RWPE2 (cell line): ENCODE measurements around the gene MINDY4.

Source experiments
- ATAC-seq: fragments of 200-7000 bp; cut with Tn5 transposase; 3 replicates; pipeline ENCODE4 v1.9.1; 2021; ENCODE audit warnings: low read depth
- DNase-seq: peaks from one replicate; pipeline ENCODE4 v3.0.0-alpha.2; 2020; ENCODE audit warnings: low spot score
- H3K27ac ChIP-seq: fragments of 450-650 bp; 2 replicates; pipeline ENCODE4 v1.5.1; 2017; ENCODE audit warnings: mild to moderate bottlenecking; ENCODE audit not compliant: poor library complexity, severe bottlenecking
- H3K27me3 ChIP-seq: fragments of 250-450 bp; sonication (Bioruptor Pico); 2 replicates; pipeline ENCODE4 v1.5.1; 2021; ENCODE audit warnings: mild to moderate bottlenecking, moderate library complexity; ENCODE audit not compliant: insufficient read depth, poor library complexity, severe bottlenecking
- H3K36me3 ChIP-seq: fragments of 250-450 bp; sonication (Bioruptor Pico); 2 replicates; pipeline ENCODE4 v1.5.1; 2020; ENCODE audit warnings: low read depth, mild to moderate bottlenecking, moderate library complexity
- H3K4me1 ChIP-seq: fragments of 250-450 bp; sonication (Bioruptor Pico); 2 replicates; pipeline ENCODE4 v1.5.1; 2021; ENCODE audit warnings: mild to moderate bottlenecking, moderate library complexity; ENCODE audit not compliant: insufficient read depth, poor library complexity, severe bottlenecking
- H3K4me3 ChIP-seq: fragments of 250-450 bp; sonication (Bioruptor Pico); 2 replicates; pipeline ENCODE4 v1.5.1; 2021; ENCODE audit warnings: mild to moderate bottlenecking, moderate library complexity; ENCODE audit not compliant: severe bottlenecking
- H3K9me3 ChIP-seq: fragments of 250-450 bp; sonication (Bioruptor Pico); 2 replicates; pipeline ENCODE4 v1.5.1; 2021; ENCODE audit warnings: mild to moderate bottlenecking, moderate library complexity; ENCODE audit not compliant: severe bottlenecking
- CTCF ChIP-seq: fragments of 450-650 bp; IDR thresholded peaks from one replicate; pipeline ENCODE4 v1.5.1; 2017; ENCODE audit warnings: mild to moderate bottlenecking, moderate library complexity; ENCODE audit not compliant: poor library complexity, severe bottlenecking

MINDY4 gene

GRCh38 chr7:30855936-30856335 lies 84.7 kb downstream of the MINDY4 start:
- Histone ChIP-seq H3K4me3 (no peak overlapping the region), H3K36me3 (no peaks in the 10 kb centered on the region), H3K4me1 (no peaks in the 10 kb centered on the region), H3K27me3 (no peaks in the 10 kb centered on the region), H3K27ac (no peak overlapping the region), H3K9me3 (no peaks in the 10 kb centered on the region)
- no peak for DNase-seq
- no peak for TF ChIP-seq CTCF
- no peak; the same call in 2 of the 3 replicates for ATAC-seq

GRCh38 chr7:30858576-30858975 lies 87.4 kb downstream of the MINDY4 start:
- Histone ChIP-seq H3K4me1 (no peaks in the 10 kb centered on the region), H3K36me3 (no peaks in the 10 kb centered on the region), H3K4me3 (no peak overlapping the region), H3K27me3 (no peaks in the 10 kb centered on the region), H3K27ac (no peak overlapping the region), H3K9me3 (no peaks in the 10 kb centered on the region)
- TF ChIP-seq CTCF = no peak
- ATAC-seq = no peak
- no peak for DNase-seq

GRCh38 chr7:30859202-30859939 lies 88.2 kb downstream of the MINDY4 start:
- H3K9me3 ChIP-seq = no peaks in the 10 kb centered on the region
- ATAC-seq (no peak), DNase-seq (no peak)
- H3K36me3 ChIP-seq = no peaks in the 10 kb centered on the region
- TF ChIP-seq CTCF = no peak
- H3K27me3 ChIP-seq = no peaks in the 10 kb centered on the region
- no peak overlapping the region for H3K4me3 ChIP-seq
- H3K27ac ChIP-seq = no peak overlapping the region
- H3K4me1 ChIP-seq = no peaks in the 10 kb centered on the region

- no peak for ATAC-seq
- DNase-seq = no peak
- no peak for TF ChIP-seq CTCF
- Histone ChIP-seq H3K36me3 (no peaks in the 10 kb centered on the region), H3K9me3 (no peaks in the 10 kb centered on the region), H3K4me1 (no peaks in the 10 kb centered on the region), H3K27ac (no peak overlapping the region), H3K4me3 (no peak overlapping the region), H3K27me3 (no peaks in the 10 kb centered on the region)
Observed at GRCh38 chr7:30859940-30860496, 88.8 kb downstream of the MINDY4 start.

- Histone ChIP-seq H3K27me3 (no peaks in the 10 kb centered on the region), H3K27ac (no peak overlapping the region), H3K36me3 (no peaks in the 10 kb centered on the region), H3K9me3 (no peaks in the 10 kb centered on the region), H3K4me1 (no peaks in the 10 kb centered on the region), H3K4me3 (no peak overlapping the region)
- no peak; the same call in 2 of the 3 replicates for ATAC-seq
- DNase-seq = no peak
- TF ChIP-seq CTCF = no peak
Observed at GRCh38 chr7:30861612-30862011, 90.4 kb downstream of the MINDY4 start.
